Neutrophil (primary cell): ENCODE measurements around the gene GOLGA6L6.
"Not testable (repeated sequence)": the region's sequence is repeated elsewhere in the genome, so short reads cannot be mapped to it uniquely, and the experiment has no call there.

Experiments used
- H3K27ac ChIP-seq: fragments of 200-600 bp; sonication (generic); 2 replicates; pipeline ENCODE4 v1.5.1; 2016; ENCODE audit warnings: mild to moderate bottlenecking, moderate library complexity
- H3K27me3 ChIP-seq: fragments of 200-600 bp; sonication (generic); 2 replicates; pipeline ENCODE4 v1.6.0; 2016; ENCODE audit warnings: mild to moderate bottlenecking
- H3K36me3 ChIP-seq: fragments of 200-600 bp; sonication (generic); 2 replicates; pipeline ENCODE4 v1.5.1; 2017
- H3K4me1 ChIP-seq, 2 experiments: fragments of 200-600 bp in 1 of 2; sonication (generic) in 1 of 2; 1 replicate in 1 of 2; 2 replicates in 1 of 2; pipeline versions ENCODE4 v1.5.1 to v1.6.1; 2013 to 2016; ENCODE audit warnings: low read depth in 1 of 2, low read length in 1 of 2, mild to moderate bottlenecking in 1 of 2, moderate library complexity in 1 of 2; ENCODE audit not compliant: control insufficient read depth in 1 of 2, insufficient read depth in 1 of 2
- H3K4me3 ChIP-seq, 2 experiments: fragments of 200-600 bp in 1 of 2; sonication (generic) in 1 of 2; 1 replicate in 1 of 2; 2 replicates in 1 of 2; pipeline ENCODE4 v1.5.1; 2013 to 2016; ENCODE audit warnings: low read depth in 1 of 2, low read length in 1 of 2, mild to moderate bottlenecking in 1 of 2, moderate library complexity in 1 of 2
- H3K9me3 ChIP-seq: fragments of 200-600 bp; sonication (generic); 2 replicates; pipeline ENCODE4 v1.5.1; 2016

GOLGA6L6 gene

GRCh38 chr15:20492598-20492997, 49.0 kb downstream of the GOLGA6L6 start:
- H3K9me3 ChIP-seq, H3K4me1 ChIP-seq, H3K36me3 ChIP-seq, H3K27ac ChIP-seq, H3K4me3 ChIP-seq, H3K27me3 ChIP-seq: not testable (repeated sequence)

GRCh38 chr15:20489320-20489719, 52.3 kb downstream of the GOLGA6L6 start:
- not testable (repeated sequence) for H3K4me1 ChIP-seq, H3K36me3 ChIP-seq, H3K9me3 ChIP-seq, H3K4me3 ChIP-seq, H3K27me3 ChIP-seq, H3K27ac ChIP-seq
